ENCODE results near the gene TCF25. TPM values are rescaled to one million over a fixed set of nuclear protein-coding genes. Genes with fewer than 3 reads are reported as not detected.

TCF25 gene
- total RNA-seq, 1 donor from 2014 or later: 193 TPM

DNA sequence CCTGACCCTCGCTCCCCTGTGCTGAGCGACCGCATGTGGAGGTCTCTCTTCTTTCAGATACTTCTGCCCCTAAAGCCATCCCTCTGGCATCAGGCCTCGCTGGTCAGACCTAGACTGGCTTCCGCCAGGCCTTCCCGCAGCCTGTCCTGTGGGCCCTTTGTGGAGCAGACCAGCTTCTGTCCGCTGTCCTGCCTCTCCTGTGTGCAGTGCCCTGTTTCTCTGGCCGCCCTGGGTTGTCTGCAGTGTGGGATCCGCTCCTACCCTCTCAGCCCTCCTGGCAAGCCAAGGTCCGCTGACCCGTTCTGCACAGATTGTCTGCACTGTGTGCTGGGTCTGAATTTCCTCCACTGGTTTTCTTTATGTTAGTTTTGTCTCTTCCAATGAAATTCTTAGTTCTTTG, 23.8 kb downstream of the TCF25 start:
- H3K4me1 Mint-ChIP-seq (ENCODE audit: low read depth, unreplicated experiment): peaks cover 5% of the 10 kb centered on the region
- no peaks in the 10 kb centered on the region for H3K27me3 ChIP-seq (ENCODE audit: insufficient read depth, low read length)
- H3K9me3 ChIP-seq (ENCODE audit: insufficient read depth, low read depth, low read length): no peaks in the 10 kb centered on the region
- H3K36me3 ChIP-seq (ENCODE audit: insufficient read depth, low read length): peaks cover 43% of the 10 kb centered on the region
- peaks cover 15% of the 10 kb centered on the region for H3K36me3 Mint-ChIP-seq (ENCODE audit: low read depth, unreplicated experiment)
- H3K4me3 ChIP-seq (ENCODE audit: insufficient read depth, low read depth, low read length): no peak overlapping the region
- FAIRE-seq (no peak), DNase-seq (ENCODE audit: low read depth) (no peak)
- H2AFZ ChIP-seq (ENCODE audit: low read depth, low read length): no peak overlapping the region
- TF ChIP-seq EZH2 (IDR thresholded peaks at IDR 0.05; ENCODE audit: insufficient read depth, low read length): no peak
- TF ChIP-seq, protein P1, sequence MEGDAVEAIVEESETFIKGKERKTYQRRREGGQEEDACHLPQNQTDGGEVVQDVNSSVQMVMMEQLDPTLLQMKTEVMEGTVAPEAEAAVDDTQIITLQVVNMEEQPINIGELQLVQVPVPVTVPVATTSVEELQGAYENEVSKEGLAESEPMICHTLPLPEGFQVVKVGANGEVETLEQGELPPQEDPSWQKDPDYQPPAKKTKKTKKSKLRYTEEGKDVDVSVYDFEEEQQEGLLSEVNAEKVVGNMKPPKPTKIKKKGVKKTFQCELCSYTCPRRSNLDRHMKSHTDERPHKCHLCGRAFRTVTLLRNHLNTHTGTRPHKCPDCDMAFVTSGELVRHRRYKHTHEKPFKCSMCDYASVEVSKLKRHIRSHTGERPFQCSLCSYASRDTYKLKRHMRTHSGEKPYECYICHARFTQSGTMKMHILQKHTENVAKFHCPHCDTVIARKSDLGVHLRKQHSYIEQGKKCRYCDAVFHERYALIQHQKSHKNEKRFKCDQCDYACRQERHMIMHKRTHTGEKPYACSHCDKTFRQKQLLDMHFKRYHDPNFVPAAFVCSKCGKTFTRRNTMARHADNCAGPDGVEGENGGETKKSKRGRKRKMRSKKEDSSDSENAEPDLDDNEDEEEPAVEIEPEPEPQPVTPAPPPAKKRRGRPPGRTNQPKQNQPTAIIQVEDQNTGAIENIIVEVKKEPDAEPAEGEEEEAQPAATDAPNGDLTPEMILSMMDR (IDR thresholded peaks at IDR 0.05; ENCODE audit: insufficient read depth, low read depth, low read length): no peak
- H3K79me2 ChIP-seq (ENCODE audit: insufficient read depth, low read length): peaks cover 11% of the 10 kb centered on the region
- H4K20me1 ChIP-seq (ENCODE audit: insufficient read depth, low read length): peaks cover 57% of the 10 kb centered on the region
- H3K4me2 ChIP-seq (ENCODE audit: low read length): no peak overlapping the region
- no peak overlapping the region for H3K27ac Mint-ChIP-seq (ENCODE audit: unreplicated experiment)
- no peak overlapping the region for H3K9ac ChIP-seq (ENCODE audit: low read length)
- H3K9me3 Mint-ChIP-seq (ENCODE audit: unreplicated experiment): no peaks in the 10 kb centered on the region
- no peak overlapping the region for H3K4me3 Mint-ChIP-seq (ENCODE audit: unreplicated experiment)
- no peaks in the 10 kb centered on the region for H3K27me3 Mint-ChIP-seq (ENCODE audit: low read depth, unreplicated experiment)
- H3K27ac ChIP-seq (ENCODE audit: low read depth, low read length): no peak overlapping the region
- H3K4me1 ChIP-seq (ENCODE audit: insufficient read depth, low read length): no peaks in the 10 kb centered on the region

DNA sequence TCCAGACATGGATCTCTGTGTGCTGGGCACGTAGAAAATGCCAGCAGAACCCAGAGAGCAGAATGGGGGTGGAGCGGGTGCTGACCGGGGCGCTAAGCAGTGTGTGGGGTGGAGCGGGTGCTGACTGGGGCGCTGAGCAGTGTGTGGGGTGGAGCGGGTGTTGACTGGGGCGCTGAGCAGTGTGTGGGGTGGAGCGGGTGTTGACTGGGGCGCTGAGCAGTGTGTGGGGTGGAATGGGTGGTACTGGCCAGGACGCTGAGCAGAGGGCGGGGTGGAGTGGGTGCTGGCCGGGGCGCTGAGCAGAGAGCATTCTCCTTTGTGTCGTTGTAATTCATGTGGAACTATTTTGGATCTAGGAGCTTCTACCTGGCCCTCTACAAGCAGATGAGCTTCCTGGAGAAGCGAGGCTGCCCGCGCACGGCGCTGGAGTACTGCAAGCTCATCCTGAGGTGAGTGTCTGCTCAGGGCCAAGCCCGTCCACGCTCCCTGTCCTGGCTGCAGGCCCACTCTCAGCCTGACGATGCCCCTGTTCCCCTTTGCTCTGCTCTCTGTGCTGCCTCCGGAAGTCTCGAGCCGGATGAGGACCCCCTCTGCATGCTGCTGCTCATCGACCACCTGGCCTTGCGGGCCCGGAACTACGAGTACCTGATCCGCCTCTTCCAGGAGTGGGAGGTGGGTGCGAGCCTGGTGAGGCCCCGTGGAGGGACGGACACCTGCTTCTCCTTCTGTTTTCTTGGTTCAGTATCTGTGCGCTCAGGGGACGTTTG, 25.0 kb downstream of the TCF25 start:
- no peak overlapping the region for H2AFZ ChIP-seq (ENCODE audit: low read depth, low read length)
- peaks cover 11% of the 10 kb centered on the region for H3K79me2 ChIP-seq (ENCODE audit: insufficient read depth, low read length)
- H3K4me3 ChIP-seq (ENCODE audit: insufficient read depth, low read depth, low read length): no peak overlapping the region
- FAIRE-seq (no peak), DNase-seq (ENCODE audit: low read depth) (no peak)
- H4K20me1 ChIP-seq (ENCODE audit: insufficient read depth, low read length): peaks cover 46% of the 10 kb centered on the region
- no peaks in the 10 kb centered on the region for H3K9me3 ChIP-seq (ENCODE audit: insufficient read depth, low read depth, low read length)
- TF ChIP-seq EZH2 (IDR thresholded peaks at IDR 0.05; ENCODE audit: insufficient read depth, low read length): no peak
- TF ChIP-seq, protein P1 (IDR thresholded peaks at IDR 0.05; ENCODE audit: insufficient read depth, low read depth, low read length): no peak
- no peak overlapping the region for H3K4me2 ChIP-seq (ENCODE audit: low read length)
- H3K27me3 Mint-ChIP-seq (ENCODE audit: low read depth, unreplicated experiment): no peaks in the 10 kb centered on the region
- peaks cover 39% of the 10 kb centered on the region for H3K36me3 ChIP-seq (ENCODE audit: insufficient read depth, low read length)
- H3K36me3 Mint-ChIP-seq (ENCODE audit: low read depth, unreplicated experiment): peaks cover 15% of the 10 kb centered on the region
- no peak overlapping the region for H3K4me3 Mint-ChIP-seq (ENCODE audit: unreplicated experiment)
- H3K9ac ChIP-seq (ENCODE audit: low read length): no peak overlapping the region
- peaks cover 5% of the 10 kb centered on the region for H3K4me1 Mint-ChIP-seq (ENCODE audit: low read depth, unreplicated experiment)
- H3K27ac ChIP-seq (ENCODE audit: low read depth, low read length): no peak overlapping the region
- no peak overlapping the region for H3K27ac Mint-ChIP-seq (ENCODE audit: unreplicated experiment)
- no peaks in the 10 kb centered on the region for H3K4me1 ChIP-seq (ENCODE audit: insufficient read depth, low read length)
- no peaks in the 10 kb centered on the region for H3K9me3 Mint-ChIP-seq (ENCODE audit: unreplicated experiment)
- H3K27me3 ChIP-seq (ENCODE audit: insufficient read depth, low read length): no peaks in the 10 kb centered on the region

DNA sequence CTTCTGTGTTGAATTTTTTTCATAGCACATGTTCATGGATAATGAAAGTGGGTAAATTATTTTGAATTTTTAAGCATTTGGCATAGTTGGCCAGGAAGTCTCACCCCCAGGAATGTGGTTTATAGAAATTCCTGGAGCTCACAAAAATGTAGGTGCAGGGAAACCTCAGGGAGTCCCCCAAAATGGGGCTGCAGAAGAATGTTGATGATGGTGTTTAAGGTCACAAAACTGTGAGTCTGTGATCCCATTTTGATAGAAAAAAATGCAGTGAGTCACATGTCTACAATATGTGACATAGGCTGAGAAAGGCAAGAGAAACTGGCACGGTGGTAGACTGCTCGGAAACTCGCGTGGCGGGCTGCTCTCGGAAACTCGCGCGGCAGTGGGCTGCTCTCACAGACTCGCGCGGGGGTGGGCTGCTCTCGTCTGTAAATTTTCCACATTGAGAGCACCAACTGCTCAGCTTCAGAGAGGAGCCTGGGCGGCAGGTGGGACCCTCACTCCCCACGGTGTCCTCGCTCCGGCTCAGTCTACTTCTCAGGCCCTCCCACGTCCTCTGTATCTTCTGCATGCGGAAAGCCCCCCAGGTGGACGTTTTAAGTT, 26.6 kb downstream of the TCF25 start:
- Histone ChIP-seq H4K20me1 (ENCODE audit: insufficient read depth, low read length) (peaks cover 40% of the 10 kb centered on the region), H2AFZ (ENCODE audit: low read depth, low read length) (no peak overlapping the region), H3K9me3 (ENCODE audit: insufficient read depth, low read depth, low read length) (no peaks in the 10 kb centered on the region), H3K4me2 (ENCODE audit: low read length) (no peak overlapping the region), H3K4me3 (ENCODE audit: insufficient read depth, low read depth, low read length) (no peak overlapping the region), H3K79me2 (ENCODE audit: insufficient read depth, low read length) (peaks cover 11% of the 10 kb centered on the region), H3K9ac (ENCODE audit: low read length) (no peak overlapping the region), H3K36me3 (ENCODE audit: insufficient read depth, low read length) (peaks cover 39% of the 10 kb centered on the region), H3K4me1 (ENCODE audit: insufficient read depth, low read length) (no peaks in the 10 kb centered on the region), H3K27ac (ENCODE audit: low read depth, low read length) (no peak overlapping the region), H3K27me3 (ENCODE audit: insufficient read depth, low read length) (no peaks in the 10 kb centered on the region)
- peak overlapping the region; percentile 81 for H3K27ac Mint-ChIP-seq (ENCODE audit: unreplicated experiment)
- FAIRE-seq (no peak), DNase-seq (ENCODE audit: low read depth) (no peak)
- peaks cover 5% of the 10 kb centered on the region for H3K4me1 Mint-ChIP-seq (ENCODE audit: low read depth, unreplicated experiment)
- H3K27me3 Mint-ChIP-seq (ENCODE audit: low read depth, unreplicated experiment): no peaks in the 10 kb centered on the region
- H3K36me3 Mint-ChIP-seq (ENCODE audit: low read depth, unreplicated experiment): peaks cover 15% of the 10 kb centered on the region
- no peak for TF ChIP-seq EZH2 (IDR thresholded peaks at IDR 0.05; ENCODE audit: insufficient read depth, low read length)
- TF ChIP-seq, protein P1 (IDR thresholded peaks at IDR 0.05; ENCODE audit: insufficient read depth, low read depth, low read length): no peak
- H3K9me3 Mint-ChIP-seq (ENCODE audit: unreplicated experiment): no peaks in the 10 kb centered on the region
- H3K4me3 Mint-ChIP-seq (ENCODE audit: unreplicated experiment): peak overlapping the region; percentile 22

All from astrocyte (in vitro differentiated cells and primary cell).